Measurements from ENCODE around the gene CADPS2. TPM values are rescaled to one million over a fixed set of nuclear protein-coding genes. Genes with fewer than 3 reads are reported as not detected.

CADPS2 gene
- total and polyA plus RNA-seq, 4 donors: 16.0 to 76.7 (median 27.7) TPM

DNA sequence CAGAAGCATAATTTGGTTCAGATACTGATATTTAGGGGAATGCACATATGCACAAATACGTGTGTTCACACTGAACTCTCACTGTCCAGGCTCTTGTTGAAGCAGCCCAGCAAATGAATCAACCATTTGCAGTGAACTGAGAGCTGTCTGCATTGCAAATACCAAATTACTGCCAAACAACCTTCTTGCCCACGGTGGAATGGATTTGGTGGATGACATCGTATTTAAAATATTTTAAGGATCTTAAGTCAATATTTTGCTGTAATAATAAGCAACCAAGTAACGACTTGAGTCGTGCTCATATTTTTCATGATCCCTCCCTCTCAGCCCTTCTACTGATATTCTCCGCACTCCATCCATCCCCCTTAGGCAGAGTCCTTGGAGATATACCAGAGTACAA lies 473.8 kb downstream of the CADPS2 start:
- no peak overlapping the region for H3K27ac ChIP-seq (ENCODE audit: low read depth in 1 of 2, low read length in 1 of 2)
- no peak overlapping the region for H3K4me3 ChIP-seq
- peaks cover 0 to 23% (median 5%) of the 10 kb centered on the region in 5 donors for H3K4me1 ChIP-seq (ENCODE audit: control insufficient read depth in 5 of 5, insufficient read depth in 5 of 5, low read length in 5 of 5)
- H3K27me3 ChIP-seq (ENCODE audit: control insufficient read depth in 3 of 3, insufficient read depth in 3 of 3, low read length in 2 of 3): no peaks in the 10 kb centered on the region
- no peaks in the 10 kb centered on the region for H3K9me3 ChIP-seq (ENCODE audit: control insufficient read depth in 4 of 4, insufficient read depth in 3 of 4, low read length in 3 of 4)
- peaks cover 0 to 3% (median under 1%) of the 10 kb centered on the region in 4 donors for H3K36me3 ChIP-seq (ENCODE audit: control insufficient read depth in 4 of 4, insufficient read depth in 4 of 4, low read length in 4 of 4)
- TF ChIP-seq CTCF (IDR thresholded peaks at IDR 0.05; ENCODE audit: control extremely low read depth, extremely low read depth): no peak
- no peak overlapping the region for H3K9ac ChIP-seq (ENCODE audit: insufficient read depth in 1 of 2, low read length in 2 of 2)
- no peak for ATAC-seq (ENCODE audit: insufficient read depth, low FRiP score)
- no peak for DNase-seq
- 67 to 86% methylated on average over 6 of the region's 6 CpGs for WGBS, 2 donors

- no peaks in the 10 kb centered on the region for H3K27me3 ChIP-seq (ENCODE audit: control insufficient read depth in 3 of 3, insufficient read depth in 3 of 3, low read length in 2 of 3)
- H3K4me1 ChIP-seq (ENCODE audit: control insufficient read depth in 5 of 5, insufficient read depth in 5 of 5, low read length in 5 of 5): peaks cover 0 to 5% (median 3%) of the 10 kb centered on the region in 5 donors
- no peak overlapping the region for H3K27ac ChIP-seq (ENCODE audit: low read depth in 1 of 2, low read length in 1 of 2)
- 84 to 85% methylated on average over 6 of the region's 6 CpGs for WGBS, 2 donors
- peaks cover 0 to 5% (median 2%) of the 10 kb centered on the region in 4 donors for H3K36me3 ChIP-seq (ENCODE audit: control insufficient read depth in 4 of 4, insufficient read depth in 4 of 4, low read length in 4 of 4)
- H3K4me3 ChIP-seq: no peak overlapping the region
- DNase-seq (no peak), ATAC-seq (ENCODE audit: insufficient read depth, low FRiP score) (no peak)
- no peaks in the 10 kb centered on the region for H3K9me3 ChIP-seq (ENCODE audit: control insufficient read depth in 4 of 4, insufficient read depth in 3 of 4, low read length in 3 of 4)
- no peak for TF ChIP-seq CTCF (IDR thresholded peaks at IDR 0.05; ENCODE audit: control extremely low read depth, extremely low read depth)
- no peak overlapping the region for H3K9ac ChIP-seq (ENCODE audit: insufficient read depth in 1 of 2, low read length in 2 of 2)
Measured at GRCh38 chr7:122407195-122407594, 479.1 kb downstream of the CADPS2 start.

DNA sequence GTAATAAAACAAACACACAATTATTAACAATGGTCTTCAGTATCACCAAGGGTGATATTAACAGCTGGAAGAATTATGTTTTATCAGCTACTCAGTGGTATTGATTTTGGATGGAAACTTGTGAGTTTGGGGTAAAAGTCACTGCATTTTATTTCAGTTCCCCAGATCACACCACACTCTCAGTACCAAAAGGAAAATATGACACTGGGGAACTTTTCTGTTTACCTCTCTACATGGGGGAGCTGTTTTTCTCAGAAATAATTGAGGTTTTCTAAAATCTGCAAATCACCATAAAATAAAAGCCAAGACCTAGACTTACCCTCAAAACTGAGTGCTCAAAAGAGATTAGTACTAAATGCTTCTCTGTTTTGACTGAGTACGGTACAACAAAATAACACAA lies 483.1 kb downstream of the CADPS2 start:
- no peaks in the 10 kb centered on the region for H3K9me3 ChIP-seq (ENCODE audit: control insufficient read depth in 4 of 4, insufficient read depth in 3 of 4, low read length in 3 of 4)
- no peak for TF ChIP-seq CTCF (IDR thresholded peaks at IDR 0.05; ENCODE audit: control extremely low read depth, extremely low read depth)
- peaks cover 0 to 5% (median 0%) of the 10 kb centered on the region in 5 donors for H3K4me1 ChIP-seq (ENCODE audit: control insufficient read depth in 5 of 5, insufficient read depth in 5 of 5, low read length in 5 of 5)
- no peaks in the 10 kb centered on the region for H3K27me3 ChIP-seq (ENCODE audit: control insufficient read depth in 3 of 3, insufficient read depth in 3 of 3, low read length in 2 of 3)
- H3K9ac ChIP-seq (ENCODE audit: insufficient read depth in 1 of 2, low read length in 2 of 2): no peak overlapping the region
- WGBS, 2 donors: 98 to 99% methylated on average over 1 of the region's 1 CpG
- DNase-seq: no peak
- no peak for ATAC-seq (ENCODE audit: insufficient read depth, low FRiP score)
- H3K4me3 ChIP-seq: no peak overlapping the region
- H3K36me3 ChIP-seq (ENCODE audit: control insufficient read depth in 4 of 4, insufficient read depth in 4 of 4, low read length in 4 of 4): peaks cover 0 to 3% (median 2%) of the 10 kb centered on the region in 4 donors
- H3K27ac ChIP-seq (ENCODE audit: low read depth in 1 of 2, low read length in 1 of 2): no peak overlapping the region

DNA sequence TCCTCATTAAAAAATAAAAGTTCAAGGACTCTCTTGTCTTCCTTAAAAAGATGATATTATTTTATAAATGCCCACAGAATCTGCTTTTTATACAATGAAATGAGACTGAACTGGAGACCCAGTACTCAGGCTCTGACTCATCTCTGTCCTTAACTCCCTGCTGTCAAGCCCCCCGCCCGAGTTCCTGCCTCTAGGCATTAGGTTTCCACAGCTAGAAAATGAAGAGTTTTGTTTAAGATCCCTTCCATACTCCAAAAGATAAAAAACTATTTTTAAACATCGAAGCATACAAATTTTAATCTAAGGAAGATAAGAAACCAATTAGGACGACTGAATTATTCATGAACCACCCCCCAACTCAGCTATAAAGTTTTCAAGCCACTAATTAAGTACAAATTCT lies 484.0 kb downstream of the CADPS2 start:
- Histone ChIP-seq H3K27me3 (ENCODE audit: control insufficient read depth in 3 of 3, insufficient read depth in 3 of 3, low read length in 2 of 3) (no peaks in the 10 kb centered on the region), H3K4me3 (no peak overlapping the region), H3K9ac (ENCODE audit: insufficient read depth in 1 of 2, low read length in 2 of 2) (no peak overlapping the region), H3K36me3 (ENCODE audit: control insufficient read depth in 4 of 4, insufficient read depth in 4 of 4, low read length in 4 of 4) (peaks cover 0 to 2% (median 2%) of the 10 kb centered on the region in 4 donors), H3K9me3 (ENCODE audit: control insufficient read depth in 4 of 4, insufficient read depth in 3 of 4, low read length in 3 of 4) (no peaks in the 10 kb centered on the region), H3K4me1 (ENCODE audit: control insufficient read depth in 5 of 5, insufficient read depth in 5 of 5, low read length in 5 of 5) (peaks cover 0 to 5% (median 0%) of the 10 kb centered on the region in 5 donors), H3K27ac (ENCODE audit: low read depth in 1 of 2, low read length in 1 of 2) (no peak overlapping the region)
- TF ChIP-seq CTCF (IDR thresholded peaks at IDR 0.05; ENCODE audit: control extremely low read depth, extremely low read depth): no peak
- peak in 1 of 3 donors; percentile 15 for DNase-seq
- ATAC-seq (ENCODE audit: insufficient read depth, low FRiP score): no peak
- WGBS, 2 donors: 56 to 75% methylated on average over 4 of the region's 4 CpGs

Data from lung (tissue), 12 donors.